A673 (cell line): ENCODE data around the gene DNAH10.

Source experiments
- EZH2 ChIP-seq: fragments of 200-600 bp; sonication (generic); IDR thresholded peaks from 2 replicates; pipeline ENCODE4 v1.6.1; 2017; ENCODE audit warnings: borderline replicate concordance, low read depth, mild to moderate bottlenecking, mixed read lengths, antibody characterized with exemption, low read length; ENCODE audit not compliant: poor library complexity, severe bottlenecking
- TF ChIP-seq, protein P1 (sequence below): fragments of 300-800, 200-600 bp; sonication (generic); conservative IDR thresholded peaks from 2 replicates; pipeline ENCODE4 v1.5.1; 2017; ENCODE audit warnings: low read depth, mild to moderate bottlenecking, antibody characterized with exemption, low read length, moderate library complexity, mixed read lengths

GRCh38 chr12:123943816-123944215 lies 181.7 kb downstream of the DNAH10 start:
- TF ChIP-seq, protein P1, sequence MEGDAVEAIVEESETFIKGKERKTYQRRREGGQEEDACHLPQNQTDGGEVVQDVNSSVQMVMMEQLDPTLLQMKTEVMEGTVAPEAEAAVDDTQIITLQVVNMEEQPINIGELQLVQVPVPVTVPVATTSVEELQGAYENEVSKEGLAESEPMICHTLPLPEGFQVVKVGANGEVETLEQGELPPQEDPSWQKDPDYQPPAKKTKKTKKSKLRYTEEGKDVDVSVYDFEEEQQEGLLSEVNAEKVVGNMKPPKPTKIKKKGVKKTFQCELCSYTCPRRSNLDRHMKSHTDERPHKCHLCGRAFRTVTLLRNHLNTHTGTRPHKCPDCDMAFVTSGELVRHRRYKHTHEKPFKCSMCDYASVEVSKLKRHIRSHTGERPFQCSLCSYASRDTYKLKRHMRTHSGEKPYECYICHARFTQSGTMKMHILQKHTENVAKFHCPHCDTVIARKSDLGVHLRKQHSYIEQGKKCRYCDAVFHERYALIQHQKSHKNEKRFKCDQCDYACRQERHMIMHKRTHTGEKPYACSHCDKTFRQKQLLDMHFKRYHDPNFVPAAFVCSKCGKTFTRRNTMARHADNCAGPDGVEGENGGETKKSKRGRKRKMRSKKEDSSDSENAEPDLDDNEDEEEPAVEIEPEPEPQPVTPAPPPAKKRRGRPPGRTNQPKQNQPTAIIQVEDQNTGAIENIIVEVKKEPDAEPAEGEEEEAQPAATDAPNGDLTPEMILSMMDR = no peak
- TF ChIP-seq EZH2 = no peak
